Measurements from ENCODE around the gene PRRX1.

Gene PRRX1

DNA sequence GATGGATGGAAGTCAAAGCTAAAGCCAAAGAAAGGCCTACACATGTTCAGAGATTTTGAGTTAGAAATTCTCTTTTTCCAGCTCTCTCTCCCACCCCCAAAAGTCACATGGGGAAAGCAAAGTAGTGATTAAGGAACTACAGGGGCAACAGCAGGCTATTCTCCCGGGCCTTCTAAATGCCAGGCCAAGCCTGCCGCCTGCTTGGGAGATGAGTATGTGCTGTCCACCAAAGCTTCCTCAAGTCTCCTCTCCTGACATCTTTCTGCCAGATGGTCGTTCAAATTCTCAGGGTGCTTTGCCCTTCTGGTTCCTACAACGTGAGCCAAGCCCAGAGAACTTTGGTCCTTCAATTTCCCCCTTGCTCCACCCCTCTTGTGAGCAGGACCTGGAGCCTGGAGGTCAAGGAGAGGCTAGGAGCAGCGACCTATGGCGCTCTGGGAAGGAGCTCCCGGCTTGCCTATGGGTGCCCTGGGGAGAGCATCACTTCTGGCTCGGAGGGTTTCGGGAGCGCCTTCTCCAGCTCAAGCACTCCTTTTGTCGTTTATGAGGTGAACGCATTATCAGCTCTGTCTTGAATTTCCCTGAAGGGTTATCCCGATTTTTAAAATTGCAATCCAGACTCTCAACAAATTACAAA, 4.4 kb upstream of the PRRX1 start:
- no peak overlapping the region for H3K4me3 ChIP-seq (ENCODE audit: low read depth, low read length)
- TF ChIP-seq, protein P1, sequence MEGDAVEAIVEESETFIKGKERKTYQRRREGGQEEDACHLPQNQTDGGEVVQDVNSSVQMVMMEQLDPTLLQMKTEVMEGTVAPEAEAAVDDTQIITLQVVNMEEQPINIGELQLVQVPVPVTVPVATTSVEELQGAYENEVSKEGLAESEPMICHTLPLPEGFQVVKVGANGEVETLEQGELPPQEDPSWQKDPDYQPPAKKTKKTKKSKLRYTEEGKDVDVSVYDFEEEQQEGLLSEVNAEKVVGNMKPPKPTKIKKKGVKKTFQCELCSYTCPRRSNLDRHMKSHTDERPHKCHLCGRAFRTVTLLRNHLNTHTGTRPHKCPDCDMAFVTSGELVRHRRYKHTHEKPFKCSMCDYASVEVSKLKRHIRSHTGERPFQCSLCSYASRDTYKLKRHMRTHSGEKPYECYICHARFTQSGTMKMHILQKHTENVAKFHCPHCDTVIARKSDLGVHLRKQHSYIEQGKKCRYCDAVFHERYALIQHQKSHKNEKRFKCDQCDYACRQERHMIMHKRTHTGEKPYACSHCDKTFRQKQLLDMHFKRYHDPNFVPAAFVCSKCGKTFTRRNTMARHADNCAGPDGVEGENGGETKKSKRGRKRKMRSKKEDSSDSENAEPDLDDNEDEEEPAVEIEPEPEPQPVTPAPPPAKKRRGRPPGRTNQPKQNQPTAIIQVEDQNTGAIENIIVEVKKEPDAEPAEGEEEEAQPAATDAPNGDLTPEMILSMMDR (IDR thresholded peaks at IDR 0.05; ENCODE audit: low read depth, low read length) = no peak
- TF ChIP-seq MYC (IDR thresholded peaks at IDR 0.05; ENCODE audit: low read depth, low read length) (no peak), POLR2A (IDR thresholded peaks at IDR 0.05; ENCODE audit: extremely low read depth, insufficient read length) (no peak)
- TF ChIP-seq, protein P2, sequence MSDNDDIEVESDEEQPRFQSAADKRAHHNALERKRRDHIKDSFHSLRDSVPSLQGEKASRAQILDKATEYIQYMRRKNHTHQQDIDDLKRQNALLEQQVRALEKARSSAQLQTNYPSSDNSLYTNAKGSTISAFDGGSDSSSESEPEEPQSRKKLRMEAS (IDR thresholded peaks at IDR 0.05; ENCODE audit: low read depth, low read length) = no peak
- no peak for DNase-seq (ENCODE audit: low read depth)

DNA sequence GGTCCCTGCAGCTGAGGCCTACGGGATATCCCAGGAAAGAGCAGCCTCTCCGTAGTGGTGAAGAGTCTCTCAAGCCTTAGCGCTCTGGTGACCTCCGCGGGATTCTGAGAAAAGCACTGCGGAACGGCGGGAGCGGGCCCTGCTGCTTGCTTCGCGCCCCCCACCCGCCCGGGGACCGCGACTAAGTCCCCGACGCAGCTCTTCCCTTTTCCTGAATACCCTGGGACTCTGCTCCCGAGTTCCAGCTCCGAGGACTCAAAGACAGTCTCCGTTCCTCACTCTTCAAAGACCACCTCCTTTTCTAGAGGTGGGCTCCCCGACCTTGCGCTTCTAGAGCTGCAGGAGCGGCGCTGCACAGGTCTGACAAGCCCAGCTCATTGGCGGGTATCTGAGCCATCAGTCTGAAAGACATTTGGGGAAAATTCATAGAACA, 3.6 kb upstream of the PRRX1 start:
- TF ChIP-seq, protein P1 (IDR thresholded peaks at IDR 0.05; ENCODE audit: low read depth, low read length) = no peak
- TF ChIP-seq, protein P2 (IDR thresholded peaks at IDR 0.05; ENCODE audit: low read depth, low read length) = no peak
- no peak overlapping the region for H3K4me3 ChIP-seq (ENCODE audit: low read depth, low read length)
- no peak for DNase-seq (ENCODE audit: low read depth)

DNA sequence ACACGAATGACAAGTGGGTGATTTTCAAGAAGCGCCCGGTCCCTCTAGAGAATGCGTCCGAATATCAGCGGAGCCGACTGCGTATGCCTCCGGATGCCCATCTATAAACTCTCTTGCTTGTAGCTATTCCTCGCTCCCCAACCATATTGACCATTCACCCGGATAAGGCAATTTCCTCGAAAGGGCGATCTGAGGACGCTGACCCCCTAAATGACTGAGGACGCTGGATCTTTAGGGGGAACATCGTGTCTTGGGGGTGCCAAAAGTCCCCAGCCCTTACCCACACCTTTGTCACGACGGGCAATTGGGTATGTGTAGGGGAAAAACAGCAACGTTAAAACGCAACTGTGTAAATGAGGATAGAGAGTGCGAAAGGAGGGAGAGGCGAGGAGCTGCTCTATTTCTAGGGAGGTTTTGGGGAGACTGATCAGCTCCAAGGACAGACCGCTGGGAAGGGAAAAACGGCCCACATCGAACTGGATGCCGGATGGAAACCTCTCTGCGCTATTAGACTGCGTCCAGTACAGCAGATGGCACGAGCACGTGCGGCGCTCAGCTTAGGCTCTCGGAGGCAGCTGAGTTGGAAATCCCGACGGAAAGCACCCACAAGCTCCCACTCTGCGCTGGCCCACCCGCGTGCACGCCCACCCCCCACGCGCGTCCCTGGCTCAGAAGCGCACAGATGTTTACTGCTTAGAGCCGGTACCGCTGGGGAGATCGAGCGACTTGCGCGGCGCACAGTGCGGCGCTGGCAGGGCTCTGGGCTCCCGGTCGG, 2.9 kb upstream of the PRRX1 start:
- no peak overlapping the region for H3K4me3 ChIP-seq (ENCODE audit: low read depth, low read length)
- DNase-seq (ENCODE audit: low read depth) = no peak
- TF ChIP-seq POLR2A (IDR thresholded peaks at IDR 0.05; ENCODE audit: extremely low read depth, insufficient read length) (no peak), MYC (IDR thresholded peaks at IDR 0.05; ENCODE audit: low read depth, low read length) (no peak)
- TF ChIP-seq, protein P1 (IDR thresholded peaks at IDR 0.05; ENCODE audit: low read depth, low read length) = no peak
- TF ChIP-seq, protein P2 (IDR thresholded peaks at IDR 0.05; ENCODE audit: low read depth, low read length) = no peak

DNA sequence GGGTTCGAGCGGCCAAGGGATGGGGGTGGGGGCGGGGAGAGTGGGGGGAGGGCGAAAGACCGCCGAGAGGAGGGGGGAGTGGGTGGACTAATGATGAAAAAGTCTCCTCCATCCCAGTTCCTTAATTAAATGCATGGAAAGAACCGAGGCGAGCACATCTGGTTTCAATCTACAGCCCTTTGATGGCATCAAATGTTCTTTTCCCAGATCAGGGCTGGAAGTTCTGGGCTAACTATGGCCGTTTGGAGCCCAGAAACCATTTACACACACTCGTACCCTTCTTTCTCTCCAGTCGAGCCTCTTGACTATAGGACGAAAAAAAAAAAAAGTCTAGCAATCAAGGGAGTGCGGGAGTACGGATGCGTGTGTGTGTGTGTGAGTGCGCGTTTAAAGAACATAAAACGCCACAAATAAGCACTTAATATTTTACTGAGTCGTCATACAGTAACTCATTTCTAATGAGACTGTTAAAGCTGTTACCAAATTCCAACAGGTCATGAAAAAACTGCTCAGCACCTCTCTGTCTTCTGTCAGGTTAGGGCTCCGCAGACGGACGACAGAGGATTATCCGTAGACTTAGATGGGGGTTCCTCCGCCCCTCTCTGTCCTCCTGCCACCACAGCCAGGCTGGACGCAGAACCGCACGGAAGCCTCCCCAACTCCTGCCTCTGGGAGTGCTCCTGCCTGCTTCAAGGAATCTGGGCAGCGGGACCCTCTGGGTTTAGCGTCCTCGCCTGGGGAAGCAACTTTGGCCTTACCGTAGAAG, 2.1 kb upstream of the PRRX1 start:
- TF ChIP-seq POLR2A (IDR thresholded peaks at IDR 0.05; ENCODE audit: extremely low read depth, insufficient read length) = no peak
- TF ChIP-seq, protein P2 (IDR thresholded peaks at IDR 0.05; ENCODE audit: low read depth, low read length) = no peak
- H3K4me3 ChIP-seq (ENCODE audit: low read depth, low read length) = no peak overlapping the region
- DNase-seq (ENCODE audit: low read depth) = no peak

DNA sequence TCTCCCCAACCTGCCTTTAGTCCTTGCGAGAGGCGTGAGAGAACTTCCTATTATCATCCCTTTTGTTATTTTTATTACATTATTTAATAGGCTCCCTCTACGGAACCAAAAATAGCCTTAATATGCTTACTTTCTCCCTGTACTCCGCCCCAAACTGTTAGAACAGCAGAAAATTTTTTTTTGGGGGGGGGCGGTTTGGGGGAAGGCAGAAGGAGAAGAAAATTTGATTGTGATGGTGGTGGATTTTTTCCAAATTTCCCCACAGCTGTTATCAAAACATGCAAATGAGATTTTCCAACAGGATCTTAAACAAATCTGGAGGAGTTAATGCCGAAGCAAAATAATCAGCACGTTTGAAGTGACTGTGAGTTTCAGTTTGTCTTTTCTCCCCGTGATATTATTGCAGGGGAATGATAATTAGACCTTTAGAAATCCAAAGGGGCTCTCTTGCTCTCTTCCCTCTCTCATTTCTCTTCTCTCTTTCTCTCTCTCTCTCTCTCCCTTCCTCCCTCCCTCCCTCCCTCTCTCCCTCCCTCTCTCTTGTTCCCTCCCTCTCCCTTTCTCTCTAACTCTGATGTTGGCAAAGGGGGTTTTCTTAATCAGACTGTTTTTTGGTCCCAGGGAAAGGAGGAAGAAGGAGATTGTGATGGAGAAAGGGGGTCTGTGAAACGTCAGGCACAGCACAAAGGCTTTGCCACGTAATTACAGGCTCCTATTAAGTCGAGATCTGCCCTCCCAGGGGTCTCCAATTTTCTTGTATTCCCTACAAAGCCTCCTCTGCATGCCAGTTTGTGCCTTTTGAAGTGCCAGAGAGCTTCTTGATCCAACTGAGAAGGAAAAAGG, 1.1 kb upstream of the PRRX1 start:
- DNase-seq (ENCODE audit: low read depth) = no peak
- TF ChIP-seq, protein P2 (IDR thresholded peaks at IDR 0.05; ENCODE audit: low read depth, low read length) = no peak
- no peak for TF ChIP-seq POLR2A (IDR thresholded peaks at IDR 0.05; ENCODE audit: extremely low read depth, insufficient read length)
- TF ChIP-seq MYC (IDR thresholded peaks at IDR 0.05; ENCODE audit: low read depth, low read length) = no peak
- TF ChIP-seq, protein P1 (IDR thresholded peaks at IDR 0.05; ENCODE audit: low read depth, low read length) = no peak
- H3K4me3 ChIP-seq (ENCODE audit: low read depth, low read length) = no peak overlapping the region
